H1 (cell line): Measurements from ENCODE around the gene BICD1. TPM values are rescaled to one million over a fixed set of nuclear protein-coding genes. Genes with fewer than 3 reads are reported as not detected.

Experiments used
- CTCF ChIA-PET: fragments of 300-600 bp; sonication (Branson Sonifier 250); formaldehyde crosslinking; loops from one replicate; lab custom pipeline; 2021; ENCODE audit not compliant: partially characterized antibody; lab: Charles Lee
- POLR2A ChIA-PET: fragments of 300-600 bp; sonication (Branson Sonifier 250); formaldehyde crosslinking; loops from one replicate; lab custom pipeline; 2021; ENCODE audit warnings: inconsistent platforms; ENCODE audit not compliant: partially characterized antibody; lab: Charles Lee
- DNase-seq, 2 experiments: peaks; one replicate each; pipeline versions ENCODE4 v3.0.0 to v3.0.0-alpha.2; 2010 to 2022; ENCODE audit warnings: low spot score in 2 of 2, low read depth in 1 of 2, mixed read lengths in 1 of 2
- FAIRE-seq: peaks from 2 replicates; lab custom pipeline; 2011; peaks lifted over from hg19 to GRCh38; lab: Jason Lieb, UNC
- H2AFZ ChIP-seq: 2 replicates; pipeline ENCODE4 v1.8.1; 2012; ENCODE audit warnings: low read length, inconsistent platforms
- H2AK5ac ChIP-seq: 2 replicates; pipeline ENCODE4 v1.6.1; 2013; ENCODE audit warnings: low read depth, low read length
- H2BK120ac ChIP-seq: replicated peaks from 2 replicates; pipeline ENCODE3; 2013; ENCODE audit warnings: low read depth, low read length, inconsistent platforms
- H2BK12ac ChIP-seq: 2 replicates; pipeline ENCODE4 v1.6.1; 2013; ENCODE audit warnings: low read depth, low read length
- H2BK15ac ChIP-seq: 2 replicates; pipeline ENCODE4 v1.6.1; 2013; ENCODE audit warnings: low read length
- H2BK20ac ChIP-seq: 2 replicates; pipeline ENCODE4 v1.6.1; 2013; ENCODE audit warnings: low read length
- H2BK5ac ChIP-seq: 2 replicates; pipeline ENCODE4 v1.6.1; 2013; ENCODE audit warnings: low read depth, low read length
- H3K14ac ChIP-seq: 2 replicates; pipeline ENCODE4 v1.6.1; 2013; ENCODE audit warnings: inconsistent platforms; ENCODE audit not compliant: insufficient read length
- H3K18ac ChIP-seq: 2 replicates; pipeline ENCODE4 v1.6.1; 2013; ENCODE audit warnings: low read length; ENCODE audit errors: extremely low read depth
- H3K23ac ChIP-seq: 2 replicates; pipeline ENCODE4 v1.6.1; 2013; ENCODE audit warnings: inconsistent platforms; ENCODE audit not compliant: insufficient read length
- H3K23me2 ChIP-seq: 2 replicates; pipeline ENCODE4 v1.6.1; 2013; ENCODE audit warnings: low read depth, low read length
- H3K27ac ChIP-seq: 2 replicates; pipeline ENCODE4 v1.6.1; 2011; ENCODE audit warnings: low read depth, low read length, inconsistent platforms
- H3K27me3 ChIP-seq, 4 experiments: replicated peaks in 1 of 4; 1 replicate in 1 of 4; 2 replicates in 3 of 4; pipeline versions ENCODE4 v1.6.1 to v1.8.1; 2011 to 2013; ENCODE audit warnings: low read length in 3 of 4, mild to moderate bottlenecking in 3 of 4, inconsistent platforms in 2 of 4, mixed read lengths in 2 of 4, moderate library complexity in 1 of 4; ENCODE audit not compliant: control insufficient read depth in 3 of 4, insufficient read depth in 3 of 4; ENCODE audit errors: extremely low read depth in 1 of 4
- H3K36me3 ChIP-seq, 4 experiments: 2 replicates each; pipeline versions ENCODE4 v1.6.1 to v1.8.1; 2011 to 2013; ENCODE audit warnings: mild to moderate bottlenecking in 4 of 4, low read length in 3 of 4, moderate library complexity in 2 of 4, control low read depth in 1 of 4, inconsistent platforms in 1 of 4; ENCODE audit not compliant: insufficient read depth in 4 of 4, control insufficient read depth in 2 of 4
- H3K4ac ChIP-seq: replicated peaks from 2 replicates; pipeline ENCODE3; 2013; ENCODE audit warnings: low read length, low read depth, mixed read lengths, inconsistent platforms; ENCODE audit not compliant: insufficient read length
- H3K4me1 ChIP-seq, 4 experiments: replicated peaks in 1 of 4; 1 replicate in 1 of 4; 2 replicates in 3 of 4; pipeline versions ENCODE4 v1.6.1 to v1.8.1; 2011 to 2013; ENCODE audit warnings: low read length in 3 of 4, inconsistent platforms in 2 of 4, mixed read lengths in 1 of 4; ENCODE audit not compliant: insufficient read depth in 4 of 4, control insufficient read depth in 3 of 4
- H3K4me2 ChIP-seq, 2 experiments: 2 replicates each; pipeline versions ENCODE4 v1.6.1 to v1.8.1; 2011 to 2013; ENCODE audit warnings: low read depth in 2 of 2, low read length in 2 of 2, control low read depth in 1 of 2, inconsistent platforms in 1 of 2, mild to moderate bottlenecking in 1 of 2; ENCODE audit not compliant: insufficient read depth in 1 of 2
- H3K4me3 ChIP-seq, 4 experiments: fragments of 200-600, 300-600 bp in 1 of 4; sonication (generic), shearing (Covaris generic), sonication (Bioruptor Twin) in 1 of 4; 2 replicates each; pipeline versions ENCODE4 v1.5.1 to v1.8.1; 2011 to 2016; ENCODE audit warnings: low read length in 4 of 4, low read depth in 3 of 4, control low read depth in 2 of 4, inconsistent platforms in 2 of 4, mild to moderate bottlenecking in 2 of 4, mixed read lengths in 1 of 4, moderate library complexity in 1 of 4; ENCODE audit not compliant: insufficient read depth in 2 of 4; ENCODE audit errors: extremely low read depth in 1 of 4
- H3K56ac ChIP-seq: replicated peaks from 2 replicates; pipeline ENCODE3; 2013; ENCODE audit warnings: low read depth, mild to moderate bottlenecking, mixed read lengths, low read length, inconsistent platforms; ENCODE audit not compliant: insufficient read length
- H3K79me1 ChIP-seq: 2 replicates; pipeline ENCODE4 v1.6.1; 2013; ENCODE audit warnings: low read depth, low read length, control low read depth
- H3K79me2 ChIP-seq, 2 experiments: 2 replicates each; pipeline versions ENCODE4 v1.6.1 to v1.8.1; 2012 to 2013; ENCODE audit warnings: low read length in 2 of 2, mild to moderate bottlenecking in 2 of 2, inconsistent platforms in 1 of 2; ENCODE audit not compliant: insufficient read depth in 2 of 2, control insufficient read depth in 1 of 2
- H3K9ac ChIP-seq, 4 experiments: replicated peaks in 1 of 4; 1 replicate in 1 of 4; 2 replicates in 3 of 4; pipeline versions ENCODE4 v1.6.1 to v1.8.1; 2011 to 2013; ENCODE audit warnings: low read depth in 3 of 4, low read length in 3 of 4, control low read depth in 2 of 4, mild to moderate bottlenecking in 2 of 4, moderate library complexity in 2 of 4, inconsistent platforms in 1 of 4; ENCODE audit errors: extremely low read depth in 1 of 4
- H3K9me3 ChIP-seq, 2 experiments: 2 replicates each; pipeline versions ENCODE4 v1.6.1 to v1.8.1; 2012 to 2013; ENCODE audit warnings: mild to moderate bottlenecking in 2 of 2, moderate library complexity in 2 of 2, control low read depth in 1 of 2, inconsistent platforms in 1 of 2, low read depth in 1 of 2, low read length in 1 of 2, mixed read lengths in 1 of 2; ENCODE audit not compliant: insufficient read depth in 2 of 2
- H4K20me1 ChIP-seq, 2 experiments: replicated peaks in 1 of 2; 2 replicates each; pipeline versions ENCODE3 to v1.8.1; 2011 to 2013; ENCODE audit warnings: inconsistent platforms in 2 of 2, low read length in 2 of 2, mild to moderate bottlenecking in 1 of 2; ENCODE audit not compliant: insufficient read depth in 2 of 2, control insufficient read depth in 1 of 2
- H4K5ac ChIP-seq: 2 replicates; pipeline ENCODE4 v1.6.1; 2013; ENCODE audit warnings: low read length, low read depth, mixed read lengths, inconsistent platforms; ENCODE audit not compliant: insufficient read length
- H4K8ac ChIP-seq: 2 replicates; pipeline ENCODE4 v1.8.0; 2013; ENCODE audit warnings: mild to moderate bottlenecking, moderate library complexity, low read length, inconsistent platforms; ENCODE audit not compliant: insufficient read depth; ENCODE audit errors: extremely low read depth
- H4K91ac ChIP-seq: replicated peaks from 2 replicates; pipeline ENCODE3; 2013; ENCODE audit warnings: low read length, mixed read lengths, inconsistent platforms; ENCODE audit not compliant: insufficient read length
- BACH1 ChIP-seq: IDR thresholded peaks from 2 replicates; pipeline ENCODE4 v1.6.1; 2012; ENCODE audit warnings: low read length, improper control_type of control experiment
- FOSL1 ChIP-seq: IDR thresholded peaks from 2 replicates; pipeline ENCODE4 v1.6.1; 2011; ENCODE audit warnings: mild to moderate bottlenecking, low read depth, low read length, moderate library complexity; ENCODE audit not compliant: insufficient read depth
- WGBS, 2 experiments: shearing (Covaris generic) in 1 of 2; methylation state at CpG; one replicate each; pipeline versions ENCODE4 v1.1.6 to v1.1.7; 2013 to 2015; ENCODE audit warnings: low lambda C conversion rate in 2 of 2, mixed read lengths in 2 of 2, inconsistent platforms in 1 of 2, low coverage in 1 of 2, missing lambda C conversion rate in 1 of 2; ENCODE audit not compliant: insufficient replicate concordance in 2 of 2, insufficient coverage in 1 of 2, insufficient read length in 1 of 2; ENCODE audit errors: extremely low coverage in 1 of 2, missing lambda C conversion rate in 1 of 2; 5-methylcytosine and 5-hydroxymethylcytosine counted together
- polyA plus RNA-seq, 7 experiments: library from polyadenylated mRNA; depleted of rRNA in 3 of 7; stranded (reverse) in 5 of 7; unstranded in 2 of 7; fragments of >200 nt in 5 of 7; fragments of 200-250 nt in 2 of 7; gene quantifications; 1 replicate in 5 of 7; 2 replicates in 1 of 7; 4 replicates in 1 of 7; pipeline versions ENCODE4 v1.2.1 to v1.2.3, GENCODE V29; 2011 to 2013; ENCODE audit warnings: missing spikeins in 2 of 7, mixed read lengths in 2 of 7
- total RNA-seq: library from RNA; stranded (reverse); fragmentation: NEBNext Ultra II Directional; extraction: Animal tissue kit (Norgen Biotek cat#: 25700); gene quantifications from 2 replicates; pipeline ENCODE4 v1.2.1, GENCODE V29; 2021

BICD1 gene
- total and polyA plus RNA-seq, 2 of the 8 experiments (the other 6 are each of a cell fraction or from before 2014, with no cell fraction given): 34.1 to 58.4 TPM

DNA sequence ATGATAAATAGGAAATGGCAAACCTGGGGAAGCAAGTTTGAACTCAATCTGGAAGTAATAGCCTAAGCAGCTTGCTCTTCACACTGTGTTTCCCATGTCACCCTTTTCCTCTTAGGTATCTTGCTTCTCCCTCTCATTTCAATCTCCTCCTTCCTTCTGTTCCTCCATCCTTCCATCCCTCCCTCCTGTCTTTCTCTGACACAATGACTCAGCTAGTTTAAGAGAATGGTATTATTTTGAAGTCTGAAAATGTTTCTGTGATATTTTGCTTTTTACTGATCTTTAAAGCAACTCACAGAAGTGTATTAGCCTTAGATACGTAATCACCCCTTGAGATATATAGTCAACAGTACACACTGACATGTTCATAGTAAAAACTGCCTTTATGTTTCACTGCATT lies 236.8 kb downstream of the BICD1 start:
- H3K23me2 ChIP-seq: no peaks in the 10 kb centered on the region
- no peak for DNase-seq
- no peaks in the 10 kb centered on the region for H3K79me2 ChIP-seq
- no peak overlapping the region for H2BK120ac ChIP-seq
- no peak overlapping the region for H3K56ac ChIP-seq
- H3K18ac ChIP-seq: no peak overlapping the region
- ChIA-PET CTCF (interaction anchor here (0.5 to 1.7 kb wide), 7 partner anchors 10 to 411 kb away, joined by 3 to 5 read pairs (median 4); no protein-coding TSS in a partner anchor), POLR2A (interaction anchor here (0.6 kb wide), 1 partner anchor 85 kb away, joined by 3 read pairs; no protein-coding TSS in a partner anchor)
- no peak for FAIRE-seq
- H3K27ac ChIP-seq: no peak overlapping the region
- H3K4me2 ChIP-seq: no peak overlapping the region
- no peak overlapping the region for H2BK15ac ChIP-seq
- no peak overlapping the region for H4K91ac ChIP-seq
- TF ChIP-seq BACH1: peak; percentile 29; the same call in 1 of the 2 replicates
- no peak for TF ChIP-seq FOSL1
- no peak overlapping the region for H2BK20ac ChIP-seq
- H2BK12ac ChIP-seq: no peak overlapping the region
- H4K20me1 ChIP-seq: no peaks in the 10 kb centered on the region
- H3K14ac ChIP-seq: no peak overlapping the region
- WGBS, 2 experiments: 100% methylated on average over 1 of the region's 1 CpG; no CpG with 5 or more reads in 1 of the 2 experiments
- no peaks in the 10 kb centered on the region for H3K79me1 ChIP-seq
- no peaks in the 10 kb centered on the region for H3K27me3 ChIP-seq
- no peak overlapping the region for H3K23ac ChIP-seq
- no peak overlapping the region for H4K8ac ChIP-seq
- H3K36me3 ChIP-seq: peaks cover 0 to 34% (median 3%) of the 10 kb centered on the region in 4 experiments; a peak in 5 of 8 replicates
- H4K5ac ChIP-seq: no peak overlapping the region
- H3K4ac ChIP-seq: no peak overlapping the region
- H3K9ac ChIP-seq: no peak overlapping the region
- peaks cover 0 to 2% (median 0%) of the 10 kb centered on the region in 4 experiments; a peak in 1 of 7 replicates for H3K4me1 ChIP-seq
- no peak overlapping the region for H3K4me3 ChIP-seq
- no peak overlapping the region for H2AK5ac ChIP-seq
- H2AFZ ChIP-seq: no peak overlapping the region
- no peaks in the 10 kb centered on the region for H3K9me3 ChIP-seq
- H2BK5ac ChIP-seq: no peak overlapping the region
